Calu3 (cell line): ENCODE results near the gene FUNDC2. TPM values are rescaled to one million over a fixed set of nuclear protein-coding genes. Genes with fewer than 3 reads are reported as not detected.

Experiments used
- BruUV-seq: library from RNA; stranded (reverse); fragments of 400-500 nt; replicated peaks from 2 replicates; lab custom pipeline; 2021; lab: Mats Ljungman, UMichigan
- CTCF ChIA-PET: fragments of 300-600 bp; sonication (Branson Sonifier 250); formaldehyde crosslinking; loops from one replicate; lab custom pipeline; 2022; ENCODE audit warnings: antibody characterized with exemption; lab: Charles Lee
- DNase-seq: peaks from one replicate; pipeline ENCODE4 v3.0.0; 2022
- H3K27ac Mint-ChIP-seq: one replicate; pipeline ENCODE4 v1.8.0; 2022; ENCODE audit warnings: mixed read lengths; ENCODE audit not compliant: unreplicated experiment
- H3K27me3 Mint-ChIP-seq: one replicate; pipeline ENCODE4 v1.8.0; 2022; ENCODE audit warnings: mixed read lengths; ENCODE audit not compliant: unreplicated experiment
- H3K36me3 Mint-ChIP-seq: one replicate; pipeline ENCODE4 v1.8.0; 2022; ENCODE audit warnings: mild to moderate bottlenecking, moderate library complexity, mixed read lengths; ENCODE audit not compliant: insufficient read depth, unreplicated experiment
- H3K4me1 Mint-ChIP-seq: one replicate; pipeline ENCODE4 v1.8.0; 2022; ENCODE audit warnings: mild to moderate bottlenecking, low read depth, mixed read lengths; ENCODE audit not compliant: unreplicated experiment
- H3K4me3 Mint-ChIP-seq: one replicate; pipeline ENCODE4 v1.8.0; 2022; ENCODE audit warnings: mild to moderate bottlenecking, low read depth, moderate library complexity, mixed read lengths; ENCODE audit not compliant: unreplicated experiment
- H3K9me3 Mint-ChIP-seq: one replicate; pipeline ENCODE4 v1.8.0; 2022; ENCODE audit warnings: low read depth, mixed read lengths; ENCODE audit not compliant: unreplicated experiment
- CTCF ChIP-seq: fragments of 200-600 bp; IDR thresholded peaks from one replicate; pipeline ENCODE4 v1.8.0; 2022; ENCODE audit warnings: antibody characterized with exemption; ENCODE audit not compliant: unreplicated experiment
- intact Hi-C: fragments of 100-400 bp; cut with micrococcal nuclease; formaldehyde crosslinking; loops from one replicate; pipeline ENCODE4 v1.10.0; 2022; ENCODE audit not compliant: unreplicated experiment
- total RNA-seq: library from RNA; stranded (reverse); gene quantifications from 2 replicates; pipeline ENCODE4 v1.2.3, GENCODE V29; 2022

The FUNDC2 gene
- total RNA-seq, 1 experiment from 2014 or later: 45.4 TPM

DNA sequence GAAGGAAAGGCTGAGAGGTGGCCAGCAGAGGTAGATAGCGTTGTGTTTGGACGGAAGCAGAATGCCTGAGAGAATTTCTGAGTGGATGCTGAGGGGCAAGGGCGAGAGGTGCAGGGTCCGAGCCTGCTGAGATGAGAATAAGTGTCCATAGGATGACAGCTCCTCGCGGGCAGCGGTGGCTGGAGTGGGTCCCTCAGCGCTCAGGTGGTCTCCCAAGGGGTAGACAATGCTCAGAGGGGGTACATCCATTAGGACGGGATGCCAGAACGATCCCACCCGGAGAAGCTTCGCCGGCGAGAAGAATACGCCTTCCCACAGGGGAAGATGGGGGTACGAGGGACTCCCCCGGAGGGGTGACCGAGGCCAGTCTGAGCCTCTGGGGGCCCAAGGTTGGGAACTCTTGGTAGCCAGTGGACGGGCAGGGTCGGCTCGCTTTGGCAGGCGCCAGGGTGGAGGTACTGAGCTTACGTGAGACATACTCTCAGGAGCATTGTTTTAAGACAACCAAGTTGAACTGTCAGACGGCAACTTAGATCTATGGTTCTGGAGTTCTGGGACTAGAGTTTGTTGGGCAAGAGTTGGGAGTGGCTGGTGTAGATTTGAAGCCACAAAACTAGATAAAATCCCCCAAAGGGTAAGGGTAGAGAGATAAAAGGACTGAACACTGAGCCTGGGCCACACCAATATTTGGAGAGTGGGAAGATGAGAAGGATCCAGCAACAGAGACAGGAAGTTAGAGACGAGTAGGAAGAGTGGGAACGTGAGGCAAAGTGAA is 60.5 kb downstream of the FUNDC2 start:
- no peaks in the 10 kb centered on the region for H3K27me3 Mint-ChIP-seq
- intact Hi-C loops: no loop called here
- no peak for DNase-seq
- no peaks in the 10 kb centered on the region for H3K4me1 Mint-ChIP-seq
- H3K9me3 Mint-ChIP-seq: no peaks in the 10 kb centered on the region
- TF ChIP-seq CTCF: no peak
- CTCF ChIA-PET: interaction anchor here (0.8 kb wide), 1 partner anchor 169 kb away, joined by 5 read pairs; no protein-coding TSS in a partner anchor
- BruUV-seq: no TSS peak
- H3K27ac Mint-ChIP-seq: no peak overlapping the region
- H3K36me3 Mint-ChIP-seq: peaks cover 11% of the 10 kb centered on the region
- no peak overlapping the region for H3K4me3 Mint-ChIP-seq

GRCh38 chrX:155094468-155095061 is 67.9 kb downstream of the FUNDC2 start:
- H3K9me3 Mint-ChIP-seq: no peaks in the 10 kb centered on the region
- H3K4me1 Mint-ChIP-seq: no peaks in the 10 kb centered on the region
- H3K36me3 Mint-ChIP-seq: peaks cover 3% of the 10 kb centered on the region
- no peaks in the 10 kb centered on the region for H3K27me3 Mint-ChIP-seq
- DNase-seq: peak; percentile 13
- intact Hi-C loops: loop anchor here (2.0 to 10.0 kb wide), 4 partner anchors 43 to 730 kb away; partner anchors contain the start of gene VBP1
- H3K4me3 Mint-ChIP-seq: no peak overlapping the region
- no TSS peak for BruUV-seq
- peak; percentile 51 for TF ChIP-seq CTCF
- H3K27ac Mint-ChIP-seq: no peak overlapping the region
- CTCF ChIA-PET: no interaction called here

DNA sequence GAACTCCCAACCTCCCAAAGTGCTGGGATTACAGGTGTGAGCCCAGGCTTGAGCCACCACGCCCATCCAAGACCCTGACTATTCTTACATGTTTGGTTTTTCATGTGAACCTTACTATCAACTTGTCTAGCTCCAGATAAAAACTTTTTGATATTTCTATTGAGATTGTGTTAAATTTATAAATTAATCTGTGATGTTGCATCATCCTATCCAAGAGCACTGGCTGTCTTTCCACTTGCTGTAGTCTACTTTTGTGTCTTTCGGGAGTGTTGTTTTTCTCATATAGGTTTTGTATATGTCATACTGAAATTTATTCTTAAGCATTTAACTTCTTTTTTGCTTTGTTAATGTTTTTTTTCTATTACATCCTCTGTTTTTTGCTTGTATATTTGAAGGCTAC is 79.3 kb downstream of the FUNDC2 start:
- Mint-ChIP-seq H3K9me3 (no peaks in the 10 kb centered on the region), H3K36me3 (peaks cover 2% of the 10 kb centered on the region), H3K27ac (no peak overlapping the region), H3K27me3 (no peaks in the 10 kb centered on the region), H3K4me1 (no peaks in the 10 kb centered on the region), H3K4me3 (no peak overlapping the region)
- no peak for TF ChIP-seq CTCF
- DNase-seq: no peak
- intact Hi-C loops: no loop called here
- CTCF ChIA-PET: no interaction called here
- no TSS peak for BruUV-seq

DNA sequence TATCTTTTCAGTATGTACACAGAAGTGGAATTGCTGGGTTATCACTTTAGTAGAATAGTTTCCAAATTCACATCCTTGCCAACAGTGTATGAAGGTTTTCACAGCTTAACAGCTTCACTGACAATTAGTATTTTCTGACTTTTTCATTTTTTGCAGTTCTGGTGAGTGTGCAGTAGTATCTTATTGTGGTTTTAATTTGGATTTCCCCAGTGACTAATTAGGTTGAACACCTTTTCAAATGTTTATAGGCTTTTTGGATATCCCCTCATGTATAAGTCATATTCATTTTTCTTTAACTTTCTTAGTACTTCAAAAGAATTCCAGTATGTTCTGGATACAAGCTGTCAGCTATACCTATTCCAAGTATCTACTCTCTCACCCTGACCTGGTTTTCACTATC is 81.8 kb downstream of the FUNDC2 start:
- H3K27ac Mint-ChIP-seq: no peak overlapping the region
- H3K4me3 Mint-ChIP-seq: no peak overlapping the region
- TF ChIP-seq CTCF: no peak
- CTCF ChIA-PET: no interaction called here
- DNase-seq: no peak
- H3K4me1 Mint-ChIP-seq: peaks cover 7% of the 10 kb centered on the region
- no peaks in the 10 kb centered on the region for H3K27me3 Mint-ChIP-seq
- intact Hi-C loops: no loop called here
- BruUV-seq: no TSS peak
- peaks cover 4% of the 10 kb centered on the region for H3K9me3 Mint-ChIP-seq
- H3K36me3 Mint-ChIP-seq: peaks cover 7% of the 10 kb centered on the region

Other genes with a start within 250 kb of the FUNDC2 start
- gene MPP1, start 221.4 kb upstream of the FUNDC2 start, total RNA-seq: 1.3 TPM in 1 of 2 replicates, not detected in the other
- gene SMIM9, start 192.2 kb upstream of the FUNDC2 start, total RNA-seq: not detected in 2 replicates
- gene F8A1, start 140.5 kb upstream of the FUNDC2 start, total RNA-seq: 20.8 and 24.4 TPM in 2 replicates
- gene F8, start 4.1 kb upstream of the FUNDC2 start, total RNA-seq: 1.6 and 2.2 TPM in 2 replicates
- gene CMC4, start 44.3 kb downstream of the FUNDC2 start, total RNA-seq: 0.59 and 2.1 TPM in 2 replicates
- 12.5 and 17.1 TPM in 2 replicates for gene MTCP1, start 44.3 kb downstream of the FUNDC2 start, total RNA-seq
- gene BRCC3, start 44.7 kb downstream of the FUNDC2 start, total RNA-seq: 35.9 and 36.2 TPM in 2 replicates
- 56.3 and 58.1 TPM in 2 replicates for gene VBP1, start 189.6 kb downstream of the FUNDC2 start, total RNA-seq
- gene RAB39B, start 237.6 kb downstream of the FUNDC2 start, total RNA-seq: 0.38 and 0.44 TPM in 2 replicates